Naive B cell (primary cell): ENCODE measurements around the gene NIPBL. TPM values are rescaled to one million over a fixed set of nuclear protein-coding genes. Genes with fewer than 3 reads are reported as not detected.
A peak's percentile ranks its signal among the peaks of the same experiment; 100 is the strongest.

ENCODE experiments used
- ATAC-seq, 2 donors: fragments of 150-1000 bp; cut with Tn5 transposase; 2 replicates each; pipeline ENCODE4 v1.10.0; 2021; ENCODE audit warnings: low read depth in 2 of 2, mild to moderate bottlenecking in 2 of 2, moderate library complexity in 2 of 2
- DNase-seq: peaks from one replicate; pipeline ENCODE4 v3.0.0; 2022
- H3K27ac Mint-ChIP-seq, 6 donors: one replicate each; pipeline ENCODE4 v1.8.0; 2020 to 2022; ENCODE audit warnings: mild to moderate bottlenecking in 6 of 6, mixed read lengths in 6 of 6, moderate library complexity in 5 of 6, inconsistent platforms in 2 of 6
- H3K27me3 Mint-ChIP-seq, 3 donors: one replicate each; pipeline ENCODE4 v1.8.0; 2021 to 2022; ENCODE audit warnings: mixed read lengths in 3 of 3, mild to moderate bottlenecking in 1 of 3
- H3K36me3 Mint-ChIP-seq, 2 donors: one replicate each; pipeline ENCODE4 v1.8.0; 2020 to 2022; ENCODE audit warnings: mixed read lengths in 2 of 2, inconsistent platforms in 1 of 2, mild to moderate bottlenecking in 1 of 2
- H3K4me1 Mint-ChIP-seq, 3 donors: one replicate each; pipeline ENCODE4 v1.8.0; 2020 to 2022; ENCODE audit warnings: mixed read lengths in 3 of 3, inconsistent platforms in 1 of 3, mild to moderate bottlenecking in 1 of 3, moderate library complexity in 1 of 3
- H3K4me3 Mint-ChIP-seq, 8 donors: one replicate each; pipeline ENCODE4 v1.8.0; 2020 to 2022; ENCODE audit warnings: mild to moderate bottlenecking in 8 of 8, mixed read lengths in 8 of 8, moderate library complexity in 8 of 8, inconsistent platforms in 2 of 8
- H3K9me3 Mint-ChIP-seq, 7 donors: one replicate each; pipeline ENCODE4 v1.8.0; 2020 to 2022; ENCODE audit warnings: mixed read lengths in 7 of 7, mild to moderate bottlenecking in 5 of 7, inconsistent platforms in 2 of 7, moderate library complexity in 1 of 7
- polyA plus RNA-seq, 6 donors: library from polyadenylated mRNA; unstranded; fragments of 300-500 nt; fragmentation: Illumina TruSeq; gene quantifications; one replicate each; pipeline ENCODE4 v1.2.3, GENCODE V29; 2021; ENCODE audit warnings: low read depth in 6 of 6

The NIPBL gene
- polyA plus RNA-seq, 6 donors from 2014 or later, result 8.8 to 47.4 (median 17.0) TPM

- Mint-ChIP-seq H3K4me1 (peaks cover 31 to 43% (median 33%) of the 10 kb centered on the region in 3 donors), H3K27me3 (no peaks in the 10 kb centered on the region), H3K9me3 (no peaks in the 10 kb centered on the region), H3K36me3 (no peaks in the 10 kb centered on the region), H3K27ac (no peak overlapping the region), H3K4me3 (no peak overlapping the region)
- ATAC-seq (no peak), DNase-seq (no peak)
These were observed 69.1 kb downstream of the NIPBL start for GRCh38 chr5:36945687-36946086.

- H3K27ac Mint-ChIP-seq, result peak overlapping the region in 2 of 6 donors; percentile 2 to 21
- ATAC-seq (no peak), DNase-seq (no peak)
- no peaks in the 10 kb centered on the region for H3K36me3 Mint-ChIP-seq
- no peak overlapping the region for H3K4me3 Mint-ChIP-seq
- peaks cover 35 to 46% (median 37%) of the 10 kb centered on the region in 3 donors for H3K4me1 Mint-ChIP-seq
- no peaks in the 10 kb centered on the region for H3K27me3 Mint-ChIP-seq
- no peaks in the 10 kb centered on the region for H3K9me3 Mint-ChIP-seq
These were observed 69.5 kb downstream of the NIPBL start for GRCh38 chr5:36946101-36946500.

GRCh38 chr5:36948041-36948440 is 71.5 kb downstream of the NIPBL start:
- no peaks in the 10 kb centered on the region for H3K9me3 Mint-ChIP-seq
- ATAC-seq, result no peak
- H3K4me1 Mint-ChIP-seq, result peaks cover 47 to 57% (median 56%) of the 10 kb centered on the region in 3 donors
- DNase-seq, result no peak
- no peaks in the 10 kb centered on the region for H3K27me3 Mint-ChIP-seq
- H3K36me3 Mint-ChIP-seq, result no peaks in the 10 kb centered on the region
- peak overlapping the region in 1 of 6 donors; percentile 22 for H3K27ac Mint-ChIP-seq
- H3K4me3 Mint-ChIP-seq, result no peak overlapping the region

- H3K4me3 Mint-ChIP-seq, result no peak overlapping the region
- no peak for DNase-seq
- no peak for ATAC-seq
- no peaks in the 10 kb centered on the region for H3K27me3 Mint-ChIP-seq
- no peak overlapping the region for H3K27ac Mint-ChIP-seq
- H3K4me1 Mint-ChIP-seq, result peaks cover 45 to 58% (median 57%) of the 10 kb centered on the region in 3 donors
- H3K9me3 Mint-ChIP-seq, result no peaks in the 10 kb centered on the region
- H3K36me3 Mint-ChIP-seq, result no peaks in the 10 kb centered on the region
These were observed 72.1 kb downstream of the NIPBL start for GRCh38 chr5:36948650-36949049.

- no peaks in the 10 kb centered on the region for H3K27me3 Mint-ChIP-seq
- no peaks in the 10 kb centered on the region for H3K9me3 Mint-ChIP-seq
- H3K36me3 Mint-ChIP-seq, result no peaks in the 10 kb centered on the region
- H3K4me3 Mint-ChIP-seq, result no peak overlapping the region
- no peak for ATAC-seq
- peak overlapping the region in 3 of 6 donors; percentile 9 to 44 (median 36) for H3K27ac Mint-ChIP-seq
- DNase-seq, result no peak
- H3K4me1 Mint-ChIP-seq, result peaks cover 45 to 57% (median 51%) of the 10 kb centered on the region in 3 donors
These were observed 73.0 kb downstream of the NIPBL start for GRCh38 chr5:36949593-36949992.

- Mint-ChIP-seq H3K36me3 (peaks cover 0 to 4% of the 10 kb centered on the region in 2 donors), H3K4me1 (peaks cover 45 to 57% (median 48%) of the 10 kb centered on the region in 3 donors), H3K4me3 (peak overlapping the region in 1 of 8 donors; percentile 44), H3K27ac (peak overlapping the region in 3 of 6 donors; percentile 30 to 47 (median 40)), H3K27me3 (no peaks in the 10 kb centered on the region), H3K9me3 (no peaks in the 10 kb centered on the region)
- no peak for DNase-seq
- no peak for ATAC-seq
These were observed 74.3 kb downstream of the NIPBL start for GRCh38 chr5:36950586-36951457.

GRCh38 chr5:36953043-36953442 is 76.5 kb downstream of the NIPBL start:
- H3K36me3 Mint-ChIP-seq, result peaks cover 0 to 9% of the 10 kb centered on the region in 2 donors
- peaks cover 37 to 42% (median 39%) of the 10 kb centered on the region in 3 donors for H3K4me1 Mint-ChIP-seq

GRCh38 chr5:36957953-36958537 is 81.5 kb downstream of the NIPBL start:
- no peak for ATAC-seq
- Mint-ChIP-seq H3K27me3 (no peaks in the 10 kb centered on the region), H3K4me1 (peaks cover 5 to 13% (median 8%) of the 10 kb centered on the region in 3 donors), H3K4me3 (no peak overlapping the region), H3K36me3 (peaks cover 0 to 13% of the 10 kb centered on the region in 2 donors), H3K27ac (no peak overlapping the region), H3K9me3 (no peaks in the 10 kb centered on the region)
- no peak for DNase-seq

More at GRCh38 chr5:36953043-36953442, 76.5 kb downstream of the NIPBL start:
- Mint-ChIP-seq H3K4me3 (no peak overlapping the region), H3K9me3 (no peaks in the 10 kb centered on the region), H3K27me3 (no peaks in the 10 kb centered on the region), H3K27ac (no peak overlapping the region)
- ATAC-seq, result no peak
- no peak for DNase-seq

GRCh38 chr5:36958612-36959011 is 82.0 kb downstream of the NIPBL start:
- no peak for ATAC-seq
- Mint-ChIP-seq H3K4me3 (no peak overlapping the region), H3K27ac (no peak overlapping the region), H3K9me3 (no peaks in the 10 kb centered on the region), H3K4me1 (peaks cover under 1 to 8% (median 7%) of the 10 kb centered on the region in 3 donors), H3K27me3 (no peaks in the 10 kb centered on the region), H3K36me3 (peaks cover 0 to 13% of the 10 kb centered on the region in 2 donors)
- no peak for DNase-seq

GRCh38 chr5:36965179-36965578 is 88.6 kb downstream of the NIPBL start:
- no peaks in the 10 kb centered on the region for H3K27me3 Mint-ChIP-seq
- no peaks in the 10 kb centered on the region for H3K4me1 Mint-ChIP-seq
- H3K4me3 Mint-ChIP-seq, result no peak overlapping the region
- DNase-seq (no peak), ATAC-seq (no peak)
- peaks cover 12 to 19% of the 10 kb centered on the region in 2 donors for H3K36me3 Mint-ChIP-seq
- no peak overlapping the region for H3K27ac Mint-ChIP-seq
- peaks cover 0 to 5% (median 2%) of the 10 kb centered on the region in 7 donors for H3K9me3 Mint-ChIP-seq

GRCh38 chr5:36969700-36970395 is 93.3 kb downstream of the NIPBL start:
- H3K27me3 Mint-ChIP-seq, result no peaks in the 10 kb centered on the region
- DNase-seq (no peak), ATAC-seq (no peak)
- H3K4me1 Mint-ChIP-seq, result no peaks in the 10 kb centered on the region
- no peak overlapping the region for H3K4me3 Mint-ChIP-seq
- H3K9me3 Mint-ChIP-seq, result no peaks in the 10 kb centered on the region
- H3K27ac Mint-ChIP-seq, result peak overlapping the region in 2 of 6 donors; percentile 22 to 29
- peaks cover 17 to 21% of the 10 kb centered on the region in 2 donors for H3K36me3 Mint-ChIP-seq

- peaks cover 39 to 43% of the 10 kb centered on the region in 2 donors for H3K36me3 Mint-ChIP-seq
- no peak overlapping the region for H3K4me3 Mint-ChIP-seq
- no peak for ATAC-seq
- no peaks in the 10 kb centered on the region for H3K27me3 Mint-ChIP-seq
- no peak for DNase-seq
- peaks cover 12 to 28% (median 13%) of the 10 kb centered on the region in 3 donors for H3K4me1 Mint-ChIP-seq
- H3K9me3 Mint-ChIP-seq, result peaks cover 0 to 15% (median 9%) of the 10 kb centered on the region in 7 donors
- peak overlapping the region in 2 of 6 donors; percentile 11 to 45 for H3K27ac Mint-ChIP-seq
These were observed 101.6 kb downstream of the NIPBL start for GRCh38 chr5:36978196-36978595.

GRCh38 chr5:36982146-36982545 is 105.6 kb downstream of the NIPBL start:
- Mint-ChIP-seq H3K9me3 (peaks cover 0 to 15% (median 9%) of the 10 kb centered on the region in 7 donors), H3K27me3 (no peaks in the 10 kb centered on the region), H3K4me3 (no peak overlapping the region), H3K4me1 (peaks cover 16 to 42% (median 20%) of the 10 kb centered on the region in 3 donors), H3K36me3 (peaks cover 36 to 42% of the 10 kb centered on the region in 2 donors), H3K27ac (no peak overlapping the region)
- DNase-seq, result no peak
- no peak for ATAC-seq
